CD14-positive monocyte (primary cell): ENCODE measurements around the gene GGA1. TPM values are rescaled to one million over a fixed set of nuclear protein-coding genes. Genes with fewer than 3 reads are reported as not detected.
"Not testable (repeated sequence)": the region's sequence is repeated elsewhere in the genome, so short reads cannot be mapped to it uniquely, and the experiment has no call there.

Source experiments
- DNase-seq, 3 donors: peaks; one replicate each; pipeline ENCODE4 v3.0.0-alpha.2; 2011 to 2022
- H2AFZ ChIP-seq: 2 replicates; pipeline ENCODE4 v1.6.0; 2012; ENCODE audit warnings: mild to moderate bottlenecking, low read depth, low read length, inconsistent platforms; ENCODE audit not compliant: insufficient read depth, poor library complexity, severe bottlenecking
- H3K27ac ChIP-seq, 2 donors: 1 replicate in 1 of 2; 2 replicates in 1 of 2; pipeline ENCODE4 v1.5.1; 2012 to 2013; ENCODE audit warnings: low read length in 2 of 2, control low read depth in 1 of 2, inconsistent platforms in 1 of 2, low read depth in 1 of 2, mild to moderate bottlenecking in 1 of 2
- H3K27me3 ChIP-seq, 2 donors: one replicate each; pipeline versions ENCODE4 v1.6.0 to v1.6.1; 2011 to 2013; ENCODE audit warnings: low read length in 2 of 2; ENCODE audit not compliant: control insufficient read depth in 2 of 2, insufficient read depth in 2 of 2
- H3K36me3 ChIP-seq, 2 donors: replicated peaks in 1 of 2; 1 replicate in 1 of 2; 2 replicates in 1 of 2; pipeline versions ENCODE4 v1.5.1 to v1.6.1; 2012 to 2013; ENCODE audit warnings: low read length in 2 of 2, control low read depth in 1 of 2, inconsistent platforms in 1 of 2, mild to moderate bottlenecking in 1 of 2; ENCODE audit not compliant: insufficient read depth in 2 of 2, control insufficient read depth in 1 of 2
- H3K4me1 ChIP-seq, 2 donors: 1 replicate in 1 of 2; 2 replicates in 1 of 2; pipeline versions ENCODE4 v1.5.1 to v1.6.1; 2012 to 2013; ENCODE audit warnings: low read length in 2 of 2, control low read depth in 1 of 2, inconsistent platforms in 1 of 2, mild to moderate bottlenecking in 1 of 2, moderate library complexity in 1 of 2; ENCODE audit not compliant: insufficient read depth in 2 of 2, control insufficient read depth in 1 of 2
- H3K4me2 ChIP-seq: replicated peaks from 2 replicates; pipeline ENCODE3; 2012; ENCODE audit warnings: low read length, moderate library complexity, mild to moderate bottlenecking; ENCODE audit not compliant: poor library complexity, severe bottlenecking; ENCODE audit errors: extremely low read depth
- H3K4me3 ChIP-seq, 3 experiments: fragments of 200-600 bp in 1 of 3; sonication (generic) in 1 of 3; replicated peaks in 1 of 3; 1 replicate in 2 of 3; 2 replicates in 1 of 3; pipeline ENCODE4 v1.5.1; 2011 to 2013; ENCODE audit warnings: low read length in 3 of 3, mild to moderate bottlenecking in 3 of 3, control low read depth in 2 of 3, low read depth in 2 of 3, inconsistent platforms in 1 of 3, moderate library complexity in 1 of 3
- H3K79me2 ChIP-seq: 2 replicates; pipeline ENCODE4 v1.6.0; 2012; ENCODE audit warnings: mild to moderate bottlenecking, control low read depth, inconsistent platforms, low read length, moderate library complexity; ENCODE audit not compliant: insufficient read depth
- H3K9ac ChIP-seq: 2 replicates; pipeline ENCODE4 v1.6.0; 2017; ENCODE audit warnings: low read length, mild to moderate bottlenecking; ENCODE audit not compliant: insufficient read depth, poor library complexity, severe bottlenecking
- H3K9me3 ChIP-seq, 2 donors: replicated peaks in 1 of 2; 1 replicate in 1 of 2; 2 replicates in 1 of 2; pipeline versions ENCODE4 v1.5.1 to v1.6.1; 2012 to 2013; ENCODE audit warnings: low read length in 2 of 2, control low read depth in 1 of 2; ENCODE audit not compliant: control insufficient read depth in 1 of 2, insufficient read depth in 1 of 2
- H4K20me1 ChIP-seq: 2 replicates; pipeline ENCODE4 v1.6.0; 2012; ENCODE audit warnings: mild to moderate bottlenecking, low read length, control low read depth, moderate library complexity; ENCODE audit not compliant: insufficient read depth
- H3K27ac Mint-ChIP-seq, 7 donors: one replicate each; pipeline ENCODE4 v1.8.0; 2020; ENCODE audit warnings: mild to moderate bottlenecking in 7 of 7, mixed read lengths in 7 of 7, moderate library complexity in 6 of 7, inconsistent platforms in 2 of 7
- H3K27me3 Mint-ChIP-seq, 3 donors: one replicate each; pipeline ENCODE4 v1.8.0; 2021 to 2022; ENCODE audit warnings: low read depth in 3 of 3, mild to moderate bottlenecking in 3 of 3, mixed read lengths in 3 of 3, moderate library complexity in 3 of 3, inconsistent platforms in 1 of 3
- H3K36me3 Mint-ChIP-seq, 2 donors: one replicate each; pipeline ENCODE4 v1.8.0; 2020; ENCODE audit warnings: mixed read lengths in 2 of 2, inconsistent platforms in 1 of 2, mild to moderate bottlenecking in 1 of 2
- H3K4me1 Mint-ChIP-seq: one replicate; pipeline ENCODE4 v1.8.0; 2020; ENCODE audit warnings: mild to moderate bottlenecking, mixed read lengths
- H3K4me3 Mint-ChIP-seq, 2 donors: one replicate each; pipeline ENCODE4 v1.8.0; 2020; ENCODE audit warnings: mild to moderate bottlenecking in 2 of 2, mixed read lengths in 2 of 2, moderate library complexity in 1 of 2
- H3K9me3 Mint-ChIP-seq, 7 donors: one replicate each; pipeline ENCODE4 v1.8.0; 2020 to 2022; ENCODE audit warnings: mixed read lengths in 7 of 7, mild to moderate bottlenecking in 6 of 7, moderate library complexity in 6 of 7, inconsistent platforms in 2 of 7
- CTCF ChIP-seq: fragments of 200-600 bp; IDR thresholded peaks from one replicate; pipeline ENCODE4 v1.8.0; 2022; ENCODE audit warnings: antibody characterized with exemption, mild to moderate bottlenecking
- WGBS: methylation state at CpG from one replicate; pipeline ENCODE4 v1.1.5; 2013; ENCODE audit warnings: missing lambda C conversion rate; ENCODE audit not compliant: insufficient coverage; 5-methylcytosine and 5-hydroxymethylcytosine counted together
- intact Hi-C, 2 donors: fragments of 100-400 bp; cut with micrococcal nuclease; formaldehyde crosslinking; loops; one replicate each; pipeline versions ENCODE4 v1.15.0 to v1.15.1; 2023
- polyA plus RNA-seq, 3 donors: library from polyadenylated mRNA; depleted of rRNA in 1 of 3; unstranded in 2 of 3; stranded (reverse) in 1 of 3; fragments of 300-500 nt in 2 of 3; fragments of >200 nt in 1 of 3; fragmentation: Illumina TruSeq in 2 of 3; gene quantifications; 1 replicate in 2 of 3; 2 replicates in 1 of 3; pipeline ENCODE4 v1.2.3, GENCODE V29; 2012 to 2021

Gene GGA1
- polyA plus RNA-seq, 3 donors: 19.8 to 91.0 (median 24.8) TPM

GRCh38 chr22:37609240-37610152 lies 862 bp downstream of the GGA1 start:
- H3K4me3 Mint-ChIP-seq: peak overlapping the region; percentile 97
- Histone ChIP-seq H3K36me3 (peaks cover 6 to 9% of the 10 kb centered on the region in 2 donors), H3K27ac (peak overlapping the region; percentile 91 to 93), H3K9ac (peak overlapping the region; percentile 91), H3K79me2 (peaks cover 39% of the 10 kb centered on the region), H3K4me1 (peaks cover 42 to 45% of the 10 kb centered on the region in 2 donors), H3K27me3 (no peaks in the 10 kb centered on the region), H3K9me3 (no peaks in the 10 kb centered on the region), H2AFZ (no peak overlapping the region), H4K20me1 (peaks cover 3% of the 10 kb centered on the region), H3K4me3 (peak overlapping the region; percentile 60 to 81 (median 68)), H3K4me2 (peak overlapping the region; percentile 76)
- H3K36me3 Mint-ChIP-seq: peaks cover 14 to 27% of the 10 kb centered on the region in 2 donors
- H3K4me1 Mint-ChIP-seq: peaks cover 53% of the 10 kb centered on the region
- no peak for DNase-seq
- TF ChIP-seq CTCF: no peak
- intact Hi-C loops: loop anchor here in 1 of 2 donors (2.0 to 5.0 kb wide), 2 partner anchors 33 to 67 kb away; no protein-coding TSS in a partner anchor
- H3K27me3 Mint-ChIP-seq: peaks cover 7 to 13% (median 7%) of the 10 kb centered on the region in 3 donors
- H3K27ac Mint-ChIP-seq: peak overlapping the region; percentile 94 to 99 (median 97)
- WGBS: 11% methylated on average over 26 of the region's 26 CpGs
- H3K9me3 Mint-ChIP-seq: no peaks in the 10 kb centered on the region

- Mint-ChIP-seq H3K36me3 (peaks cover 18 to 33% of the 10 kb centered on the region in 2 donors), H3K27ac (peak overlapping the region; percentile 94 to 99 (median 97)), H3K4me3 (peak overlapping the region; percentile 97), H3K4me1 (peaks cover 49% of the 10 kb centered on the region), H3K27me3 (peaks cover 5 to 12% (median 6%) of the 10 kb centered on the region in 3 donors)
- Histone ChIP-seq H3K79me2 (peaks cover 39% of the 10 kb centered on the region), H3K27ac (peak overlapping the region; percentile 91 to 93), H3K4me2 (peak overlapping the region; percentile 76), H3K4me1 (peaks cover 42 to 45% of the 10 kb centered on the region in 2 donors), H3K36me3 (peaks cover 11 to 15% of the 10 kb centered on the region in 2 donors), H3K9ac (peak overlapping the region; percentile 91), H3K4me3 (peak overlapping the region in 2 of 3 experiments; percentile 60 to 81)
- intact Hi-C loops, H3K27me3 ChIP-seq, H3K9me3 Mint-ChIP-seq, H3K9me3 ChIP-seq, H2AFZ ChIP-seq, H4K20me1 ChIP-seq: not testable (repeated sequence)
- peak in 1 of 3 donors; percentile 53 for DNase-seq
- WGBS: no CpG with 5 or more reads among the region's 3 CpGs
These were observed 1.5 kb downstream of the GGA1 start for GRCh38 chr22:37610153-37610475.
